Heart right ventricle (tissue), 16 donors: ENCODE measurements around the gene PRKAR2A. TPM values are rescaled to one million over a fixed set of nuclear protein-coding genes. Genes with fewer than 3 reads are reported as not detected.
A peak's percentile ranks its signal among the peaks of the same experiment; 100 is the strongest.
"Not testable (repeated sequence)": the region's sequence is repeated elsewhere in the genome, so short reads cannot be mapped to it uniquely, and the experiment has no call there.

ENCODE experiments used
- ATAC-seq, 8 donors: fragments of 200-7000 bp; cut with Tn5 transposase; one replicate each; pipeline ENCODE4 v1.9.1; 2020; ENCODE audit warnings: mild to moderate bottlenecking in 8 of 8, moderate library complexity in 8 of 8, moderate number of reproducible peaks in 1 of 8
- DNase-seq, 2 donors: peaks; one replicate each; pipeline ENCODE4 v3.0.0-alpha.2; 2020
- H3K27ac ChIP-seq, 10 donors: fragments of 200-600 bp; sonication (generic) in 2 of 10; one replicate each; pipeline versions ENCODE4 v1.5.0 to v1.8.0; 2020 to 2022; ENCODE audit warnings: mild to moderate bottlenecking in 3 of 10
- H3K27me3 ChIP-seq, 7 donors: fragments of 200-600 bp; one replicate each; pipeline ENCODE4 v1.8.0; 2021 to 2022; ENCODE audit warnings: mild to moderate bottlenecking in 2 of 7
- H3K36me3 ChIP-seq, 9 donors: fragments of 200-600 bp; sonication (generic) in 1 of 9; one replicate each; pipeline versions ENCODE4 v1.5.0 to v1.8.0; 2020 to 2022; ENCODE audit warnings: mild to moderate bottlenecking in 2 of 9
- H3K4me1 ChIP-seq, 9 donors: fragments of 200-600 bp; sonication (generic) in 1 of 9; one replicate each; pipeline versions ENCODE4 v1.5.0 to v1.8.0; 2020 to 2022; ENCODE audit warnings: mild to moderate bottlenecking in 4 of 9
- H3K4me3 ChIP-seq, 10 donors: fragments of 200-600 bp; sonication (generic) in 2 of 10; one replicate each; pipeline versions ENCODE4 v1.5.0 to v1.8.0; 2020 to 2022; ENCODE audit warnings: mild to moderate bottlenecking in 7 of 10, moderate library complexity in 2 of 10
- H3K9me3 ChIP-seq, 11 donors: fragments of 200-600 bp in 10 of 11; sonication (generic) in 2 of 11; one replicate each; pipeline versions ENCODE4 v1.5.0 to v1.8.0; 2013 to 2022; ENCODE audit warnings: mild to moderate bottlenecking in 2 of 11, control low read depth in 1 of 11, moderate library complexity in 1 of 11
- CTCF ChIP-seq, 9 donors: fragments of 200-600 bp; sonication (generic) in 2 of 9; IDR thresholded peaks; one replicate each; pipeline versions ENCODE4 v1.5.0 to v1.8.0; 2021 to 2022; ENCODE audit warnings: antibody characterized with exemption in 9 of 9, mild to moderate bottlenecking in 5 of 9, moderate library complexity in 1 of 9
- WGBS, 2 donors: extraction: QIAGEN DNeasy Blood & Tissue Kit; methylation state at CpG; one replicate each; pipeline ENCODE4 v1.1.7; 2013; ENCODE audit warnings: inconsistent platforms in 1 of 2; 5-methylcytosine and 5-hydroxymethylcytosine counted together
- intact Hi-C, 10 donors: fragments of 100-400 bp; cut with DNase I; formaldehyde crosslinking; loops; one replicate each; pipeline versions ENCODE4 v1.11.1 to v1.14.2; 2022
- polyA plus RNA-seq, 2 donors: library from polyadenylated mRNA; stranded (reverse); fragments of 200-250 nt; gene quantifications; one replicate each; pipeline ENCODE4 v1.2.3, GENCODE V29; 2013
- total RNA-seq, 10 donors: library from RNA; stranded (reverse); fragmentation: NEBNext Ultra II Directional in 3 of 10; extraction: Animal tissue kit (Norgen Biotek cat#: 25700) in 3 of 10; gene quantifications; one replicate each; pipeline versions ENCODE4 v1.2.1 to v1.2.4, GENCODE V29; 2021 to 2023
- donor health status: Arrhythmogenic right ventricular cardiomyopathy.
- donor health status: ischemic (EF 13 %, LVEDD 7.1; RV severe dilation, severe dysfunction).
- donor health status: healthy with polysubstance abuse.
- donor health status: DM: no; HTN: yes; CAD: no.
- donor health status: DM: no; HTN: no; CAD: no.
- donor health status: ischemic (EF 25% LVEDD 6.9; RV normal size, moderate dysfunction).
- donor health status: ischemic (EF 25% LVEDD 5.7; RV mildly dilated, moderate dysfunction).
- donor health status: healthy.
- donor health status: DM: yes; HTN: yes; CAD: no.
- donor health status: Ischemic cardiomyopathy.
- donor health status: ischemic (EF 35%, LVEDD 5.7; RV mildly dilated, moderate dysfunction).
- donor health status: nonischemic (EF 11% LVEDD 7.7; RV severe dilation, severe dysfunction).
- donor health status: DM: yes; HTN: yes; CAD: no.
- donor health status: PGD.
- donor health status: ischemic (EF 29% LVEDD 5.4; RV normal size, mild dysfunction).
- donor health status: nonischemic (EF 23%, LVEDD 6.1; RV moderate dilation, normal function).

Gene PRKAR2A
- total and polyA plus RNA-seq, 12 donors = 11.3 to 55.7 (median 44.4) TPM

GRCh38 chr3:48776854-48777253 is 70.8 kb downstream of the PRKAR2A start:
- Histone ChIP-seq H3K4me1 (no peaks in the 10 kb centered on the region), H3K9me3 (no peaks in the 10 kb centered on the region), H3K27ac (no peak overlapping the region), H3K4me3 (no peak overlapping the region), H3K27me3 (no peaks in the 10 kb centered on the region), H3K36me3 (peaks cover 0 to 97% (median 15%) of the 10 kb centered on the region in 9 donors)
- DNase-seq (no peak), ATAC-seq (no peak)
- WGBS, 2 donors = 61 to 63% methylated on average over 4 of the region's 4 CpGs
- TF ChIP-seq CTCF (IDR thresholded peaks at IDR 0.05) = no peak
- intact Hi-C loops = no loop called here

GRCh38 chr3:48770192-48770502 is 77.5 kb downstream of the PRKAR2A start:
- TF ChIP-seq CTCF (IDR thresholded peaks at IDR 0.05) = no peak
- 86 to 88% methylated on average over 4 of the region's 4 CpGs for WGBS, 2 donors
- no peak for DNase-seq
- Histone ChIP-seq H3K36me3 (peaks cover 0 to 98% (median 19%) of the 10 kb centered on the region in 9 donors), H3K4me3 (no peak overlapping the region), H3K4me1 (peaks cover 0 to 8% (median 0%) of the 10 kb centered on the region in 9 donors), H3K27me3 (no peaks in the 10 kb centered on the region), H3K27ac (peak overlapping the region in 1 of 10 donors; percentile 15), H3K9me3 (no peaks in the 10 kb centered on the region)
- no peak for ATAC-seq
- intact Hi-C loops = no loop called here

- H3K36me3 ChIP-seq = peaks cover 0 to 96% (median 18%) of the 10 kb centered on the region in 9 donors
- ATAC-seq = no peak
- H3K4me3 ChIP-seq = no peak overlapping the region
- 82 to 89% methylated on average over 1 of the region's 1 CpG for WGBS, 2 donors
- no peak overlapping the region for H3K27ac ChIP-seq
- no peaks in the 10 kb centered on the region for H3K9me3 ChIP-seq
- no peaks in the 10 kb centered on the region for H3K27me3 ChIP-seq
- TF ChIP-seq CTCF (IDR thresholded peaks at IDR 0.05) = peak in 6 of 9 donors; percentile 4 to 35 (median 16)
- peaks cover 0 to 14% (median 0%) of the 10 kb centered on the region in 9 donors for H3K4me1 ChIP-seq
- intact Hi-C loops = loop anchor here in 1 of 10 donors (2.0 kb wide), 1 partner anchor 29 kb away; no protein-coding TSS in a partner anchor
- no peak for DNase-seq
These were observed 82.3 kb downstream of the PRKAR2A start for GRCh38 chr3:48765376-48765775.

- ATAC-seq = no peak
- Histone ChIP-seq H3K4me3 (no peak overlapping the region), H3K4me1 (peaks cover 0 to 9% (median 0%) of the 10 kb centered on the region in 9 donors), H3K9me3 (no peaks in the 10 kb centered on the region), H3K27ac (peak overlapping the region in 1 of 10 donors; percentile 60), H3K27me3 (no peaks in the 10 kb centered on the region), H3K36me3 (peaks cover 0 to 97% (median 17%) of the 10 kb centered on the region in 9 donors)
- 90 to 94% methylated on average over 3 of the region's 3 CpGs for WGBS, 2 donors
- TF ChIP-seq CTCF (IDR thresholded peaks at IDR 0.05) = no peak
- no peak for DNase-seq
- intact Hi-C loops = no loop called here
These were observed 84.9 kb downstream of the PRKAR2A start for GRCh38 chr3:48762816-48763215.

- DNase-seq, H3K9me3 ChIP-seq, H3K27me3 ChIP-seq, H3K27ac ChIP-seq, ATAC-seq, H3K4me1 ChIP-seq, intact Hi-C loops, H3K4me3 ChIP-seq: not testable (repeated sequence)
- 96 to 98% methylated on average over 5 of the region's 5 CpGs for WGBS, 2 donors
- H3K36me3 ChIP-seq = peaks cover 0 to 99% (median 24%) of the 10 kb centered on the region in 9 donors
These were observed 87.6 kb downstream of the PRKAR2A start for GRCh38 chr3:48759991-48760540.

GRCh38 chr3:48759531-48759930 is 88.1 kb downstream of the PRKAR2A start:
- ATAC-seq, H3K4me1 ChIP-seq, H3K27me3 ChIP-seq, intact Hi-C loops, DNase-seq, H3K4me3 ChIP-seq, H3K9me3 ChIP-seq, H3K27ac ChIP-seq: not testable (repeated sequence)
- 91 to 95% methylated on average over 6 of the region's 6 CpGs for WGBS, 2 donors
- H3K36me3 ChIP-seq = peaks cover 0 to 99% (median 19%) of the 10 kb centered on the region in 9 donors
